Gastrocnemius medialis (tissue), 4 donors: Measurements from ENCODE around the gene N4BP2L2.

Experiments used
- POLR2A ChIP-seq, 2 donors: fragments of 450-650 bp; IDR thresholded peaks; one replicate each; pipeline ENCODE4 v1.6.1; 2017; ENCODE audit warnings: antibody characterized with exemption in 2 of 2, mild to moderate bottlenecking in 2 of 2, moderate library complexity in 2 of 2
- TF ChIP-seq, protein P1 (sequence below), 5 experiments: fragments of 450-650 bp in 3 of 5; fragments of 200-600 bp in 2 of 5; sonication (generic) in 2 of 5; IDR thresholded peaks in 4 of 5; conservative IDR thresholded peaks in 1 of 5; 1 replicate in 4 of 5; 2 replicates in 1 of 5; pipeline ENCODE4 v1.5.1; 2016 to 2019; ENCODE audit warnings: antibody characterized with exemption in 5 of 5, mild to moderate bottlenecking in 3 of 5, moderate library complexity in 3 of 5

DNA sequence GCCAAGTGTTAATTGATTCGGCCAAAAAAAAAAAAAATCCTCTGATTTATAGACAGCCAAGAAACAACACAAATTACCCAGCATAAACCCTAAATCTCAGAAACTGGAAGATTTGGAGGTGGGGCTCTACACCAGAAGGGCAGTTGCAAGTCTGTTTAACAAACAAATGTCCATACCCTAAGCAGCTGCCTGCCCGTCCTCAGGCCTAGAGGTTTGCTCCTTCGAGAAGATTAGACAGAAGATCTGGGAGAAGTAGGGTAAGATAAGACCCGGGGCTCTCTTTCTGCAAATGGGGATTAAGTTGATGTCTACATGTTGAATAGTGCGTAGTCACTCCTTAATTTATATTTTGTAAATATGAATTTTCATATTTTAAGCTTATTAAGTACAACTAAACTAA, 107.2 kb downstream of the N4BP2L2 start:
- no peak for TF ChIP-seq POLR2A (IDR thresholded peaks at IDR 0.05)
- TF ChIP-seq, protein P1, sequence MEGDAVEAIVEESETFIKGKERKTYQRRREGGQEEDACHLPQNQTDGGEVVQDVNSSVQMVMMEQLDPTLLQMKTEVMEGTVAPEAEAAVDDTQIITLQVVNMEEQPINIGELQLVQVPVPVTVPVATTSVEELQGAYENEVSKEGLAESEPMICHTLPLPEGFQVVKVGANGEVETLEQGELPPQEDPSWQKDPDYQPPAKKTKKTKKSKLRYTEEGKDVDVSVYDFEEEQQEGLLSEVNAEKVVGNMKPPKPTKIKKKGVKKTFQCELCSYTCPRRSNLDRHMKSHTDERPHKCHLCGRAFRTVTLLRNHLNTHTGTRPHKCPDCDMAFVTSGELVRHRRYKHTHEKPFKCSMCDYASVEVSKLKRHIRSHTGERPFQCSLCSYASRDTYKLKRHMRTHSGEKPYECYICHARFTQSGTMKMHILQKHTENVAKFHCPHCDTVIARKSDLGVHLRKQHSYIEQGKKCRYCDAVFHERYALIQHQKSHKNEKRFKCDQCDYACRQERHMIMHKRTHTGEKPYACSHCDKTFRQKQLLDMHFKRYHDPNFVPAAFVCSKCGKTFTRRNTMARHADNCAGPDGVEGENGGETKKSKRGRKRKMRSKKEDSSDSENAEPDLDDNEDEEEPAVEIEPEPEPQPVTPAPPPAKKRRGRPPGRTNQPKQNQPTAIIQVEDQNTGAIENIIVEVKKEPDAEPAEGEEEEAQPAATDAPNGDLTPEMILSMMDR (IDR thresholded peaks at IDR 0.05 in 4 of 5, conservative IDR thresholded peaks at IDR 0.05 in 1 of 5), result no peak
